Kidney epithelial cell (primary cell): ENCODE results near the gene CUX1. TPM values are rescaled to one million over a fixed set of nuclear protein-coding genes. Genes with fewer than 3 reads are reported as not detected.
"Not testable (repeated sequence)": the region's sequence is repeated elsewhere in the genome, so short reads cannot be mapped to it uniquely, and the experiment has no call there.

Experiments used
- DNase-seq: peaks from one replicate; pipeline ENCODE4 v3.0.0-alpha.2; 2010; ENCODE audit warnings: low read depth
- H3K27me3 ChIP-seq: 2 replicates; pipeline ENCODE4 v1.6.0; 2011; ENCODE audit warnings: low read length; ENCODE audit not compliant: control insufficient read depth, insufficient read depth
- H3K36me3 ChIP-seq: 2 replicates; pipeline ENCODE4 v1.5.1; 2011; ENCODE audit warnings: low read length; ENCODE audit not compliant: control insufficient read depth, insufficient read depth
- H3K4me3 ChIP-seq: 2 replicates; pipeline ENCODE4 v1.5.1; 2011; ENCODE audit warnings: low read depth, mild to moderate bottlenecking, control low read depth, low read length
- CTCF ChIP-seq: IDR thresholded peaks from 2 replicates; pipeline ENCODE4 v1.5.1; 2011; ENCODE audit warnings: mild to moderate bottlenecking, moderate library complexity, low read length, control low read depth, inconsistent platforms; ENCODE audit not compliant: insufficient read depth, poor library complexity, severe bottlenecking
- total RNA-seq: library from RNA; depleted of rRNA; stranded (reverse); fragments of >200 nt; gene quantifications from 2 replicates; pipeline ENCODE4 v1.2.3, GENCODE V29; 2015

The CUX1 gene
- total RNA-seq, 1 donor from 2014 or later, result 56.7 TPM

DNA sequence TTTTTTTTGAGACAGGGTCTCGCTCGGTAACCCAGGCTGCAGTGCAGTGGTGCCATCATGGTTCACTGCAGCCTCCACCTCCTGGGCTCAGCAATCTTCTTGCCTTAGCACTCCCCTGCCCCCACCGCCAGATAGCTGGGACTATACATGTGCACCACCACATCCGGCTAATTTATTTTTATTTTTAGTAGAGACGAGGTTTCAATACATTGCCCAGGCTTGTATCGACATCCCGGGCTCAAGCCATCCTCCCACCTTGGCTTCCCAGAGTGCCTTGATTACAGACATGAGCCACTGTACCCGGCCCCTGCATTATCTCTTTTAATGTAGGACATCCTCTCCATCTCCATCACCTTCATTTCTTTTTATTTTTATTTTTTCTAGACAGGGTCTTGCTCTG lies 213.3 kb downstream of the CUX1 start:
- no peaks in the 10 kb centered on the region for H3K36me3 ChIP-seq
- no peaks in the 10 kb centered on the region for H3K27me3 ChIP-seq
- no peak for TF ChIP-seq CTCF
- H3K4me3 ChIP-seq, result no peak overlapping the region
- no peak for DNase-seq

DNA sequence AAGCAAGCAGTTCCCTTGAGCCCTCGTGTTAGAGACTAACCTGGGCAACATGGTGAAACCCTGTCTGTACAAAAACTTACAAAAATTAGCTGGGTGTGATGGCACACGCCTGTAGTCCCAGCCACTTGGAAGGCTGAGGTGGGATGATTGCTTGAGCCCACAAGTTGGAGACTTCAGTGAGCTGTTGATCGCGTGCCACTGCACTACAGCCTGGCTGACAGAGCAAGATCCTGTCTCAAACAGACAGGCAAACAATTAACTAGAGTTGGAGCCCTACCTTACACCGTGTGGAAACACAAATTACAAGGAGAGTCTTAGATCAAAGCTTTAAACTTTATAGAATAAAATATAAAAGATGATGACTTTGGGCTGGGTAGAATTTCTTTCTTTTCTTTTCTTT lies 219.5 kb downstream of the CUX1 start:
- Histone ChIP-seq H3K4me3 (no peak overlapping the region), H3K36me3 (no peaks in the 10 kb centered on the region), H3K27me3 (no peaks in the 10 kb centered on the region)
- no peak for DNase-seq
- no peak for TF ChIP-seq CTCF

DNA sequence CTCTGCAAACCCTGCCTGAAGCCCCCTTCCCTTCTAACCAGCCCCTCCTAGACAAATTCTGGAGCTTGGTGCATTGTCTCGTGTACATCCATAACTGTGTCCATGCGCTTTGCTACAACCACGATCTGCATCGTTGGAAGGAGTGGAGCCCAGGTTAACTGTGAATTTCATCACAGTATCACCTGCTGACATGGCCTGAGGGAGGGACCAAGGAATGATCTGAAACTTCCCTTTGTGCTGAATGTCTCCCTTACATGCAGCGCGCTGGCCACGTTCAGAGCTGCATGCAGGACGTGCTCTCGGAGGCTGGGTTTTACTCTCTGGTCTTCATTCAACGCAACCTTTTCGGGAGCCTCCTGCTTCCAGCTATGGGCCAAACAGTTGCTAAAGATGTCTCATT lies 222.3 kb downstream of the CUX1 start:
- Histone ChIP-seq H3K27me3 (no peaks in the 10 kb centered on the region), H3K4me3 (no peak overlapping the region), H3K36me3 (no peaks in the 10 kb centered on the region)
- no peak for TF ChIP-seq CTCF
- DNase-seq, result no peak

GRCh38 chr7:102040569-102040968 lies 223.1 kb downstream of the CUX1 start:
- TF ChIP-seq CTCF, result no peak

DNA sequence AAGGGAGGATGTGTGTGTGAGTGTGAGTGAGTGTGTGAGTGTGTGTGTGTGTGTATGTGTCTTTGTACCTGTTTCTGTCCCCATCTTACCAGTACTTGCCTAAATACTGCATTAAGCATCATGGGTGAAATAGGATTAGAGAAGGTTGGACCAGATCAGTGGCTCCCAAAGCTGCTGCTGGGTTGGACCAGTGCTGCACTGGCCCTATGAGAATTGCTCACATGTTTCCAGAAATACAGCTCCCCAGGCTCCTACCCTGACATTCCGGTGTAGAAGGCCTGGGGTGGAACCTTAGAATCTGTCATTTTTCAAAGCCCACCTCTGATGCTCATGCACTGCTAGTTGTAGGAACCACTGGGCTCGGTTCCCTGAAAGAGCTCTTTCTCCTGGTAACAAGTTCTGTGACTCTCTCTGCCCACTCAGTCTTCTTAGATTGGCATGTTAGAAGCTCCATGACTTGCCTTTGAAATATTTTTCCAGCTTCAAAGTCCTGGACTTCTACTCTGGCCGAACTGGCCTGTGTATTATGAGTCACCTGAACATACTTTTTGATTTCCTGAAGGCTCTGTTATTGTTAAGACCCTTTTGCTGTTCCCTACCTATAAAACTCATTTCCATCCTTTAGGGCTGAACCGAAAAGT lies 224.7 kb downstream of the CUX1 start:
- DNase-seq, result no peak
- no peak for TF ChIP-seq CTCF

More at GRCh38 chr7:102040569-102040968, 223.1 kb downstream of the CUX1 start:
- Histone ChIP-seq H3K27me3 (no peaks in the 10 kb centered on the region), H3K4me3 (no peak overlapping the region), H3K36me3 (no peaks in the 10 kb centered on the region)
- no peak for DNase-seq

DNA sequence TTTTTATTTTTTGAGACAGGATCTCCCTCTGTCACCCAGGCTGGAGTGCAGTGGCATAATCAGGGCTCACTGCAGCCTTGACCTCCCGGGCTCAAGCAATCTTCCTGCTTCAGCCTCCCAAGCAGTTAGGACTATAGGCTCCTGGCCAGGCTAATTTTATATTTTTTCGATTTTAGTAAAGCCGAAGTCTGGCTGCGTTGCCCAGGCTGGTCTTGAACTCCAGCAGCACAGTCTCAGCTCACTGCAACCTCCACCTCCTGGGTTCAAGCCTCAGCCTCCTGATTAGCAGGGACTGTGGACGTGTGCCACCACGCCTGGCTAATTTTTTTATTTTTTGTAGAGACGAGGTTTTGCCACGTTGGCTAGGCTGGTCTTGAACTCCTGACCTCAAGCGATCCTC lies 225.4 kb downstream of the CUX1 start:
- H3K36me3 ChIP-seq, H3K27me3 ChIP-seq, DNase-seq, H3K4me3 ChIP-seq: not testable (repeated sequence)

More for the DNA sequence above, 224.7 kb downstream of the CUX1 start:
- H3K27me3 ChIP-seq, result no peaks in the 10 kb centered on the region
- no peak overlapping the region for H3K4me3 ChIP-seq
- H3K36me3 ChIP-seq, result no peaks in the 10 kb centered on the region
